Stimulated activated CD4-positive, alpha-beta T cell treated with anti-CD3 and anti-CD28 coated beads, Interleukin-12 subunit alpha, Interleukin-12 subunit beta, amount 100 ng/mL, for 24 hours (primary cell): ENCODE measurements around the gene GNAS.
A peak's percentile ranks its signal among the peaks of the same experiment; 100 is the strongest.

Experiments
- DNase-seq, 2 experiments: peaks; one replicate each; pipeline ENCODE4 v3.0.0-alpha.2; 2020; ENCODE audit warnings: low read depth in 2 of 2

GNAS gene

DNA sequence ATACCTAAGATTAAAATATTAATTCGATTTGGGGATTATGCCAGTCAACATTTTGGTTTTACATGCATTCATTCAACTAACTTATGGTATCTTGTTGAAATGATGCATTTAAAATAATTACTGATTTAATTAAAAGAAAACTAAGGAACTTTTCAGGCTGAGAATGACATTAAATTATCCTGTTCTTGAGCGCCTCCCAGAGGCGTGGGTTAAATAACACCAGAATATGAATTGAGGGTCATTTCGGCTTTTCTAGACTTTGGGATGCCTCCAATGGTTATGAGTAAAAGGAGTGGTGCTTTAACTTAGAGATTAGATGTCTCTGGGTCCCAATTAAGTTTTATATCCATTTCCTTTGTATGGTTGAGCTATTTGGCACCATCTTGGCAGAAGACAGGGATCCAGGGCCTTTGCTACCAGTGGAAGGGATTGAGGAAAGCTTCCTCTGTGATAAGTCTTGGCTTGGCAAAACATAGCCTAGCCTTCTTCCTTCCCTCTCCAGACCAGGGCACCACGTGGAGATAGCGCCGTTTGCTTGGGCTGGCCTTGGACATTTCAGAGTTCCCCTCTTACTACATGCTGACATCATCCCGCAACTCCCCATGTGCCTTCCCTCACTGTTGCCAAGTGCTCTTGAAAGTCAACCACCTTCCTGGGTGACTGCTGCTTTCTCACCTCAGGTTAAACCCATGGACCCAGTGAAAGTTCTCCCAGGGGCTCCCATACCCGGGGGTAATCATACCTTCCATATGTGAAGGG, 28.7 kb downstream of the GNAS start:
- no peak for DNase-seq

DNA sequence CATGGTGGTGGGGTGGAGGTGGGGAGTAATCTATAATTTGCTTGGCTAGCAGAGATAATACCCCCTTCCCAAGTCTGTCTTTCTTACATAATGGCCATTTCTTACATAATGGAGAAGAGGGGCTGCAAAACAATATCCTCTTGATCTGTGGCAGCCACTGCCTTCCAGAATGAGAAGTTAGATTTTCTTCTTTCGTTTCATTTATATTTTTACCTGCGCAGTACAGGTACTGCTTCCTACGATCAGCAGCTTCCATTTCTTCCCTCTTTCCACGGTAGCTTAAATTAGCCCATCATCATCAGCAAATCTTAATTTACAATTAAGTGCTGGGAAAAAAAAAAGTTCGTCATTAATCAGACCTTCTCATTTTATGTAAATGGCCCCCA, 30.2 kb downstream of the GNAS start:
- DNase-seq = no peak

DNA sequence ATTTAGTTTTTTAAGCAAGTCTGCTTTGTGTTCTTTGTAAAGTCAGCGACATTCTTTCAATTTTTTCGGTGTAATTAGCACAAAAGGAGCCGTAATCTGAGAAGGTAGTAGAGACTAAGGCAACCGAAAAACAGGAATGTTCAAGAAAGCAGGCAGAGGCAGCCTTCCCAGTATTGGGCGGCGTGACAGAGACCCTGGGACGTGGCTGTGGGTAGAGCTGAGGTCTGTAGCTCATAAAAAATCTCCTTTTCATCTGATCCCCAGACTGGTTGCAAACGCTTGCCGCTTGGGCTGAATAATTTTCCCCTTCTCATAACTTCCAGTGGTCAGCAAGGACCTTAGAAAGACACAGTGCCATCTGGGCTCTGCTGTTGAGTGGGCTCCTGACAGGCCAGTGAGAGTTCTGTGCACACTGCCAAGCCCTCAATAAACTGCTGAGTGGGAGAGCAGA, 30.8 kb downstream of the GNAS start:
- DNase-seq = no peak

DNA sequence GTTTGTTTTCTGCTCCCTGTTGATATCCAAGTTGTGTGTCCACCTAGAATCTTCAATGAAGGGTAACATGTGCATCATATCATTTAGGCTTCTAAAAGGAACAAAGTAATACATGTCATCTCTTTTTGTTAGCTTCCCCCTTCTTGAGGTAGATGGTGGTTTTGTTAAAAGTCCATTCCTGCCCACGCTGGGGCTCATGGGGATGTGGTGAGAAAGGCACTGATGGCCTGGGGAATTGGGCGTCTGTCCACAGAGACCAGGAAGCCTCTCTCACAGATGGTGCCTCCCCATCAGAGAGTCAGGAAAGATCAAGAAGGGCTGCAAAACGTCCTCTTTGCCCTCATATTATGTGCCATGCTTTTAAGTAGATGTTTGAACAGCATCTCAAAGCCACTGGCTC, 32.5 kb downstream of the GNAS start:
- DNase-seq = no peak

DNA sequence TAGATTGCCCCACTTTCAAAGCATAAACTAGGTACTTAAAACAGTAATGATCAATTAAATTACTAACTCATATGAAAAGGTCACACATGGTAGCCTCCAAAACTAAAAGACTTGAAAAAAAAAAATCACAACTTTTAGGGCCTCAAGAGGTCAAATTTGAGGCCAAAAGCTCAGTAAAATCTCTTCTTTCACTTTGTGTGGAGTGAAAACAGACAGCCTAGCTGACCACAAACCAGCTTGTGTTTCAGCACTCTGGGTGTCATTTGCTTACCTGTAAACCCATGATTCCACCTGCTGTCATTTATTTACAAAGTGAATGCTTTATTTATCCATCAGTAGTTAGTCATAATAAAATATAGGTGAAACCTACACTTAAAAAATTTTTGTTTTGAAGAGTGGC, 34.0 kb downstream of the GNAS start:
- DNase-seq = no peak

DNA sequence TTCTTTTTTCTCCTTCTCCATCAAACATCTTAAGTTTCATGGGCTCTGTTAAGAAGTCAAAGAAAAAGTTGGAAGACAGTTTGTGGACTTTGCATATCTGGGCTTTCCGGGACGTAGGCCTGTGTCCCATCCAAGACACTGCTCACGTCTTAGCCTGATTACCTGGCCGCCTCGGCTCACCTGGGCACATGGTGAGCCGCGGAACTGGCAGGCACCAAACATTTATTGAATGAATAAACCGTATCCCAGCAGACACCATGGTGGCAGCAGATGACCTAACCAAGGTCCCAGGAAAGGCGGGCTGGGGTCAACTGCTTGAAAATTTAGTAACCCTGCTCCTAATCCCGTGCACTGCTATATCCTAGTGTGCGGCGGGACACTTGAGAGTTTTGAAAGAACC, 35.6 kb downstream of the GNAS start:
- no peak for DNase-seq

DNA sequence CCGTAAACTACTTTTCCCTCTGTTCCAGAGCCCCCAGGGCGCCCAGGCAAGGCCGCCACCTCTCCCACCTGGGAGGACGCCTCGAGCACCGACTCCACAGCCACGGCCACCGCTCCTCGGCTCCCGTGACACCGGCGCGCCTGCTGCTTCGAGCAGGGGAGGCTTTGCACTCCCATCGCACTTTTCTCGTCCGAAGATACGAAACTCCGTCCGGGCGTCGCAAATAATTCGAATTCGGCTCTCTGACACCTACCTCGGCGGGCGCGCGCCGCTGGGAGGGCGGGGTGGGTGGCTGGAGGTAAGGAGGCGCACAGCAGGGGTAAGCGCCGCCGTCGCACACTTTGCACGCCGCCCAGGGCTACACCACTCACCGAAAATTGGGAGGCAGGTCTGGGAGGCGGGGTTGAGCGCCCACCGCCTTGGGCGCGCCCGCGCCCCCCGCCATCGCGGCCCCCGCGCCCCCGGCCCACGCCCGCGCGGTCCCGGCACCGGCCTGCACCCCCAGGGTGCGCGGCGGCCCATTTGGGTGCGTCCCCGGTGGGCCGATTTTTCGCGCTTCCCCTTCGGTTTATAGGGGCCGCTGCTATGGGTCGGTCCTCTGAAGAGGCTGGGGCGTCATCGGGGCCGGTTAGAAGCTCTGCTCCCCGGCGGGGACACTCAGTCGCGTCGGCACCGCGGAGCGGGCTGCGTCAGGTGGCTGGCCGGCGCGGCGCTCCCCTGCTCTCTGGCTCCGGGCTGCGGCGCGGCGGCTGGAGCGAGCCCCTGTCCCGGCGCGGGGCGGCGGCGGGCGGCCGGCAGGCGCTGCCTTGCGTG, 36.2 kb downstream of the GNAS start:
- peak; percentile 59 to 71 for DNase-seq

DNA sequence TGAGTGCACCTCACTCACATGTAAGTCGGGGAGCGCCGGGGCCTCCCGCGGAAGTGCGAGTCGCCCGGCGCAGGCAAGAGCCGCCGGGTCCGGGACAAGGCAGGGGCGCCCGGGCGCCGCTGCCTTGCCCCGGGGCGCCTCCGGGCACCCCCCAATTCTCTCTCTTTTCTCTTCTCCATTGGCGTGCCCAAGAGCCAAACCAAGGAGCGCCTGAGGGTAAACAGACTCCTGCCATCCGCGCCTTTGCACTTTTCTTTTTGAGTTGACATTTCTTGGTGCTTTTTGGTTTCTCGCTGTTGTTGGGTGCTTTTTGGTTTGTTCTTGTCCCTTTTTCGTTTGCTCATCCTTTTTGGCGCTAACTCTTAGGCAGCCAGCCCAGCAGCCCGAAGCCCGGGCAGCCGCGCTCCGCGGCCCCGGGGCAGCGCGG, 36.8 kb downstream of the GNAS start:
- no peak for DNase-seq

DNA sequence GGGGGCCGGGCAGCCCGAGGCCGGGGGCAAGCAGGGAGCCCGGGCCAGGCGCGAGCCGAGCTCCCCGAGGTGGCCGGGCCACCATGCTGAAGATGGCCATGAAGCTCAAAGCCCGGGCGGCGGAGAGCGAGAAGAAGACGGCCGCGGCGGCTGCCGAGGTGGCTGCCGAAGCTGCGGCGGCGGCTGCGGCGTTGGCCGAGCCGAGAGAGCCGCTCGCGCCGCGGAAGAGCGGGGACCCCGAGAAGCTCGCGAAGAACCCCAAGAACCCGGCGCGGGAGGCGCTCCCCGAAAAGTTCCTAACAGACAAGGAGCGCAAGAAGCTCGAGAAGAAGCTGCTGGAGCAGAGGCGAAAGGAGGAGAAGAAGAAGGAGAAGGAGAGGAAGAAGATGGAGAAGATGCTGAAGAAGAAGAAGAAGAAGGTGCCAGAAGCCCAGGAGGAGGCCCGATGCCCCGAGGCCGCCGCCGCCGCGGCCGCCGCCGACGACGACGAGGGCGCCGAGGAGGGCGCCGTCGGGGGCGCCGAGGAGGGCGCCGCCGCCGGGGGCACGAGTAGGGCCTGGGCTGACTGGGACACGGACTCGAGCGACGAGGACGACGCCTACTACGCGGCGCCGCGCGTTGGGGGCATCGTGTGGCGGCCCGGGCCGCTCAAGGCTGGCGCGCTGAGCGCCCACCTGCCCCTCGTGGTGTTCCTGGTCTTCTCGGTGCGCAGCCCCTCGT, 37.4 kb downstream of the GNAS start:
- no peak for DNase-seq

DNA sequence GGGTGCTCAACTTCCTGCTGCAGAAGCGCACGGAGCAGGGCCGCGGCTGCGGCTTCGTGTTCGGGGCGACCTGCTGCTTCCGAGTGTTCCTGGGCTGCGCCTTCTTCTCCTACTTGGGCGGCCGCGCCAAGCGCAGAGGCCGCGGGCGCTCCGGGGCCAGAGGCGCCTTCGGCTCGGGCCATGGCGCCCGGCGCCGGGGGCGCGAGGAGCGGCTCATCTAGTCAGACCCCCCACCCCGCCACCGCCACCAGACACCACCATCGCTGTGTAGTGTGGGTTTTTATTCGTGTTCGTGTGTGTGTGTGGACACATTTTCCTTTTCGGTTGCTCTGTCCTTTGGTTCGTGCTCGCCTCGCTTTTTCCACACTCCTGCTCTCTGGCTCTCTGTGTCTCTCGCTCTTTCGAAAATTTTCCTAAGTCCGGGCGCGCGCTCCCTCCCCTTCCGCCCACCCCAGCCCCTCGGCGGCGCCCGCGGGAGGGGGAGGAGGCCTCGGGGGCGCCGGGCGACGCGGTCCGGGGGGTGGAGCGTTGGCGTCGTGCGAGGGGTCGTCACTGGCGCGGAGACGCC, 38.1 kb downstream of the GNAS start:
- DNase-seq = peak; percentile 39 to 64

DNA sequence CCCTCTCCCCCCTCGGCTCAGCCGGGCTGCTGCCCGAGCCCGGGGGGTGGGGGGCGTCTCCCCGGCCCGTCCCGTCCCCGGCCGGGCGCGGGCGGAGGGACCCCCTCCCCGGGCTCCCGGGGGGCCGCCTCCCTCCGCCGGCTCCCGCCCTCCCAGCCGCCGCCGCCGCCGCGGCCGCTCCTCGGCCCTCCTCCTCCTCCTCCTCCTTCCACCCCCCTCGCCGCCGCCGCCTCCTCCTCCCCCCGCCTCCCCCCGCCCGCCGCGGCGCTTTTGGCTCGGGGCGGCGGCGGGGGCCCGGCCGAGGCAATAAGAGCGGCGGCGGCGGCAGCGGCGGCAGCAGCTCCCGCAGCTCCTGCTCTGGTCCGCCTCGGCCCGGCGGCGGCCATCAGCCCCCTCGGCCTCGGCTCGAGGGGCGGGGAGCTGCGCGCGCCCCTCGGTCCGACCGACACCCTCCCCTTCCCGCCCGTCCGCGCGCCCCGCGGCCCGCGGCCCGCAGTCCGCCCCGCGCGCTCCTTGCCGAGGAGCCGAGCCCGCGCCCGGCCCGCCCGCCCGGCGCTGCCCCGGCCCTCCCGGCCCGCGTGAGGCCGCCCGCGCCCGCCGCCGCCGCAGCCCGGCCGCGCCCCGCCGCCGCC, 38.7 kb downstream of the GNAS start:
- peak; percentile 44 to 57 for DNase-seq

DNA sequence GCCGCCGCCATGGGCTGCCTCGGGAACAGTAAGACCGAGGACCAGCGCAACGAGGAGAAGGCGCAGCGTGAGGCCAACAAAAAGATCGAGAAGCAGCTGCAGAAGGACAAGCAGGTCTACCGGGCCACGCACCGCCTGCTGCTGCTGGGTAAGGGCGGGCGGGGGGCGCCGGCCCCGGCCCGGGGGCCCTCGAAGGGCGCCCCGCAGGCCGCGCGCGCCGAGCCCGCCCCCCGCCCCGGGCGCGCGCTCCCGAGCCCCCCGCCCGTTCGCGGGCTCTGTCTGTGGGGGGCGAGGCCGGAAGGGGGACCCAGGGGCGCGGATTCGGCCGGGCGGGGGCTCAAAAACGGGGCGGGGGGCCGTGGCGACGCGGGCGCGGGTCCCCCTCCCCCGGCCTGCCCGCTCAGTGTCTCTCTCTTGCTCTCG, 39.2 kb downstream of the GNAS start:
- no peak for DNase-seq

DNA sequence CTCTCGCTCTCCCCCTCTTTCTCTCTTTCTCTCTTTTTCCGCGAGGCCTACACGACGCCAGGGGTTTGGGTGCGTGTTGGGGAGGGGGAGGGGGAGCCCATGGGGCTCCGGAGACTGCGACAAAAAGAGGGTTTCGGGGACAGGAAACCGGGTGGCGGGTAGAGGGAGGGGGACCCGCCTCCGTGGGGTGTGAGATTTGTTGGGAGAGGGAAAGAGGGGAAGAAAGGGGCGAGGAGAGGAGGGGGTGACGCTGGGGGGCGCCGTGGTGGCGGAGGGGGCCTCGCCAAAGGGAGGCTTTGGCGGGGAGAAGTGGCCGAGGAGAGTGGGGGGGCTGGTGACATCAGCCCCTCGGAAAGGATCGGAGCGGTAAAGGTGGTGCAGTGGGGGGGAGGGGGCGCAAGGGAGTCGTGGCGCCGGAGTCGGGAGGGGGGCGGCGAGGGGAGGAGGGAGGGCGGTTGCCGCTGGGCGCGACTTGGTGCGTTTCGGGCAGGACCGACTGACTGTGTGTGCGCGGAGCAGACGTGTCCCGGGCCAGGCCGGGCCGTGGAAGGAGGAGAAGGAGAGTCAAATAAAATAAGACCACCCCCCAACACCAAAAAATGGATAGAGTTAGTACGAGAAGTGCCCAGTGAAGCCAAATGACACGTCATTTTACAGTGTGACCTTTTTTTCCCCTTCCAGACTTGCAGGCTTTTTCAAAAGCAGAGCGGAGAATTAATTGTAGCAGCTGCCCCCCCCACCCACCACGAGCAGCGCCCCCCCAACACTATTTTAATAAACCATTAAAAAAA, 39.8 kb downstream of the GNAS start:
- DNase-seq = peak; percentile 54 to 78

DNA sequence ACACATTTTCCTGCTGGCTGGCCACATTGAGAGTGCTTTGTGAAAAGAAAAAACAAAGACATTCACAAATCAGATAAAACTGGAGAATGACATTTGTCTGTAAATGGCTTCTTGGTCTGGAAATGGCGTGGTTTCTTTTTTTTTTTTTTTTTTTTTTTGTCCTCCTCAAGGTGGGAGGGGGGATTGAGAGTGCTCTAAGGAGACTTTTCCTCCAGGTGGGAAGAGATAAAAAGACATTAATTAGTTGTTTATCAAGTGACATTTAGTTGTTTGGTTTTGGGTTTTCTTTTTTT, 40.4 kb downstream of the GNAS start:
- no peak for DNase-seq

DNA sequence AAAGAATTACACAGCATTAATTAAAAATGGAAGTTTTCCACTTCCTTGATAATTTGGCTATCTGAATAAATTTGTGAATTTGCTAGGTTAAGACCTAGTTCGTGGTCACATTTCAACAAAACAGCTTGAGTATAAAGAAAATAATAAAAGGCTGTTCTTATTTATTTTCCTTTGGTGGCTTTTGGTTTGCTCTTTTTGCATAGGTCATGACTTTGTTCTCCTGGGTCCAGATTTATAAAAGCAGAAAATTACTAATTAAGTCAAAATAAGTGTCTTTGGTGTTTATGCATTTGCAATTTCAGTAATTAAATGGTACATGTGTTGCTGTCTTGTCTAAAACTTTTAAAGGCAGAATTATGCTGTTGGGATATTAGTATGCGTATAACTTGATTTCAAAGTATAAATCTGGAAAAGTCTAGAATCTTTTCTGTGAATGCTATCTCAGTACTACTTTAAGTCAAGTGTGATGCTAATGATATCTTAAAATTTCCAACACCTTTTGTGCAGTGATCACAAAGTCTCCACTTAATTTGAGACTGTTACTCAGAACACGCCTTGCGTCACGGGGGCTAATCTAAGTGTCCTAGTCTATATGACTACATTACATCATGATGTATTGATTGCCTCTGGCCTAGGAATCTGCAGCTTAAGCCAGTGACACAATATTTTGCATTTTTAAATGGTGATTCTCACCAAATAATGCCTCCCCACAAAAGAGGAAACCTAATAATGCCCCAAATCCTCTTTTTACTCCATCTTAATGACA, 41.0 kb downstream of the GNAS start:
- peak in 1 of 2 experiments; percentile 46 for DNase-seq

DNA sequence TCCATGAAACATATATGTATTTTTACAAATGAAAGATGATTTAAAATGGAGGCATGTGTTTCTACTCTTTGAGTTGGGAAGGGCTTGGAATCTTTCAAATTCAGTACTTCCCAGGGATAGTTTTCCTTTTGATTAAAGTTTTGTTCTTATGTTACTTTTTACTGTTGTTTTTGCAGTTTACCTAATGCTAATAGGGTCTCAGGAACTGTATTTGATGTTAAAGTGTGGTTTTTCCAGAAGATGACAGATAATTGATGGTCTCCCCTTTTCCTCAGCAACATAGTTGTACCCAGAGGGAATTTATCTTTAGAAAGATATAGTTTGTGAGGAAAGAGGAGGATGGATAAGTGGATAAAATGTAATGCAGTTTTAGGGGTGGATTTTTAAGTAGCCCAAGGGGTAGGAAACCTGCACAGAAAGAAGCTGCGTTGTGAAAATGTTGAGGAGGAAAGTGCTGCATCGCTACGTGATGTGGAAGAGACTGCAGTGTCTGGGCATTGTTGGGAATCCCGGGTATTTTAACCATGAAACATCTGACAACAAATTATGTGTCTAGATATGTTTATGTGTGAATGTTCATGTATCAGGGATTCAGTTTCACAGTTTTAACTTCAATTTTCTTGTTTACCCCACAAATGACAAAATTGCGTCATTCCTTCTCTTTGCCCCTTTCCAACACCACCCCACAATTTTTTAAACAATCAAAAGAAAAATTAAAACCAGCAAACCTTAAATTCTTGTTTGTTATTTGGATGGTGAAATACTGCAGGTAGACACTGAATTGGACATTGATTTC, 42.3 kb downstream of the GNAS start:
- no peak for DNase-seq

DNA sequence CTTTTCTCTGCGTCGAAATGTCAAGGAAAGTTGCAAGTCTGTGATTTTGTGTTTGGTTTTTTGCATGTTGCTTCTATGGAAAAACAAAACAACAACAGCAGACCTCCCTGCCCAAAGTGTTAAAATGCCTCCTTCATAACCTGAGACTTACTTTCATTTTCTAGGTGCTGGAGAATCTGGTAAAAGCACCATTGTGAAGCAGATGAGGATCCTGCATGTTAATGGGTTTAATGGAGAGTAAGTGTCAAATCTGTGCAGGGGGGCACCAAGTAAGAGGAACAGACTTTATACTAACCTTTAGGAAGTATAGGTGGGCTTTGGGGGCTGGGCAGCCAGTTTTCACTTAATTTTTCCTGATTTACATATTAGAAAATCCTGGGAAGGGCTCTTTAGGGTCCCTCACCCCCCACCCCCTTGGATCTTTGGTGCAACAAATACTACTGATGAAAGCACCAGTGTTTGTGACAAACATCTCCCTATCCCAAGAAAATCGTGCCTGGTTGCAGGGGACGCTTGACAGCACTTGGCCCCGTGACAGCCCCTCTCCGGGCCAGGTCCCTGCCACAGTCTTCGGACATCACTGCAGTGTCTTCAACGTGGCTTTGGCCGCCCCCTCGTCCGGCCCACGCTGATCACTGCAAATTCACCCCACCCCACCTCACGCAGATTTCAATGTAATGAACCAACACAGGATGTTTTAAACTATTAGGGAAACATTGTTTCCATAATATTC, 43.1 kb downstream of the GNAS start:
- no peak for DNase-seq

DNA sequence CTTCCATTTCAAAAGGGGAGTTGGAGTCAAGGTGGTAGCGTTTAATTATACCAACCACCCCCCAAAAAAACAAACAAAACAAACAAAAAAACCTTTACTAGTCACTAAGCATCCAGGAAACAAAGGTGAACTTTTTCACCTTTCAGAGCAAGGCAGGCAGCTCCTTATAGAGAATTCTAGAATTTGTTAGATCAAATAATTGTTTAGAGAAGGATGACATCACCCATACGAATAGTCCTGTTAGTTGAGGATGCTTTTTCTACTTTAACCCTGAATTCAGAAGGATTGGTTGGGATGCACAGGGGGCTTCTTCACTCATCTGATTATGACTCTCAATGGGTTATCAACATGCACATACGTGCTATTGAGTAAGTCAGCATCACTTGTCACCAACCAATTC, 44.3 kb downstream of the GNAS start:
- no peak for DNase-seq

DNA sequence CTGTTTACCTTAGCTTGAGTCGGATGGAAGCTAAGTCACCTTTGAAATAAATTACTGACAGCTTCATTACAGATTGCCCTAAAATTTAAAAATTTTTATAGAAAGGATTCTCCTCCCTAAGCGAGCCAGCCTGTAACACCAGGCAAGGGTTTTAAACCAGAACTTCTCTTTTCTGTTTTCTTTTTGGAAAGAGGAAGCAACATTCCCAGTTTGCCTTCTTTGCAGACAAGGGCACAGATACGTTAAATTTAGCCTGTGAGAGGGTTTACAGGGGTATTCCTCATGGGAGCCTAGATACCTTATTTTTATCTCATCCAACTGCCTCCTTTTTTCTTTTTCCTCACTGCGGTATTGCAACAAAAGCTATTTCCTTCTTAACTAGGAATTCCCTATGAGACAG, 45.0 kb downstream of the GNAS start:
- DNase-seq = no peak
